Measurements from ENCODE around the gene PORCN. TPM values are rescaled to one million over a fixed set of nuclear protein-coding genes. Genes with fewer than 3 reads are reported as not detected.

The PORCN gene
- total RNA-seq, 1 donor from 2014 or later, result 30.3 TPM

DNA sequence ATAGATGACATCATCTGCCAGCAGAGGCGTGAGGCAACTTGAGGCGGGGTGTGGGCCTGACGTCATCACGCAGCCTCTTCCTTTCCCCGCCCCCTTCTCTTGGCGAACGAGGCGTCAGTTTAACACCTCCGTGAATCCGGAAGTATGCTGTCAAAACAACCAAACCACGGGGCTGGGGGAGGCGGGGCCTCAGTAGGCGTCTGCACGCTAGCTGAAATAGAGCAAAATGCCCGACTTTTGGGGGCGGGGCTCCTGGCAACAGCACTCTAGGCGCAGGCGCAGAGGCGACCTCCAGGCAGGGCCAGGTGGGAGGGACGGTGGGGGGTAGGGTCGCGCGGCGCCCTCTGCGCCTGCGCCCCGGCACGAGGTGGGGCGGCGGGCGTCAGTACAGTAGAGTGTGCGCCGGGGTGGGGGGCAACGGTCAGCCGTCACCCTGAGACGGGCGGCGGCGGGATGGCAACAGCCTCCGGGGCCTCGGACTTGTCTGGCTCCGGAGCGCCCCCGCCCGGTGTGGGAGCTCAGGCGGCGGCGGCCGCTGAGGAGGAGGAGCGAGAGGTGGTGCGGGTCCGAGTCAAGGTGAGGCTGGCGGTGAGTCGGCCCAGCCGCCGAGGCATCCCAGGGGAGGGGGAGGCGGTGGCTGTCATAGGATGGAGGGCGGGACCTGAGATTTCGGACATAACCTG lies 30.7 kb downstream of the PORCN start, which contains the start of gene TBC1D25:
TBC1D25 (plus strand) TSS at position 370 of the 683 bp plus-strand sequence; CDS start at position 454, 84 bp downstream.
- H3K9me3 Mint-ChIP-seq (ENCODE audit: unreplicated experiment), result no peaks in the 10 kb centered on the region
- Histone ChIP-seq H2AFZ (ENCODE audit: low read depth, low read length) (peak within 1 kb of the TSS; percentile 60), H3K27me3 (ENCODE audit: insufficient read depth, low read length) (no peaks in the 10 kb centered on the region), H3K4me2 (ENCODE audit: low read length) (peak within 1 kb of the TSS; percentile 86), H3K79me2 (ENCODE audit: insufficient read depth, low read length) (peaks cover 22% of the 10 kb centered on the region), H3K9me3 (ENCODE audit: insufficient read depth, low read depth, low read length) (no peaks in the 10 kb centered on the region), H3K9ac (ENCODE audit: low read length) (peak within 1 kb of the TSS; percentile 90), H3K4me1 (ENCODE audit: insufficient read depth, low read length) (peaks cover 6% of the 10 kb centered on the region), H4K20me1 (ENCODE audit: insufficient read depth, low read length) (peaks cover 6% of the 10 kb centered on the region), H3K4me3 (ENCODE audit: insufficient read depth, low read depth, low read length) (peak within 1 kb of the TSS; percentile 71), H3K27ac (ENCODE audit: low read depth, low read length) (peak within 1 kb of the TSS; percentile 73), H3K36me3 (ENCODE audit: insufficient read depth, low read length) (no peaks in the 10 kb centered on the region)
- no peaks in the 10 kb centered on the region for H3K36me3 Mint-ChIP-seq (ENCODE audit: low read depth, unreplicated experiment)
- TF ChIP-seq, protein P1, sequence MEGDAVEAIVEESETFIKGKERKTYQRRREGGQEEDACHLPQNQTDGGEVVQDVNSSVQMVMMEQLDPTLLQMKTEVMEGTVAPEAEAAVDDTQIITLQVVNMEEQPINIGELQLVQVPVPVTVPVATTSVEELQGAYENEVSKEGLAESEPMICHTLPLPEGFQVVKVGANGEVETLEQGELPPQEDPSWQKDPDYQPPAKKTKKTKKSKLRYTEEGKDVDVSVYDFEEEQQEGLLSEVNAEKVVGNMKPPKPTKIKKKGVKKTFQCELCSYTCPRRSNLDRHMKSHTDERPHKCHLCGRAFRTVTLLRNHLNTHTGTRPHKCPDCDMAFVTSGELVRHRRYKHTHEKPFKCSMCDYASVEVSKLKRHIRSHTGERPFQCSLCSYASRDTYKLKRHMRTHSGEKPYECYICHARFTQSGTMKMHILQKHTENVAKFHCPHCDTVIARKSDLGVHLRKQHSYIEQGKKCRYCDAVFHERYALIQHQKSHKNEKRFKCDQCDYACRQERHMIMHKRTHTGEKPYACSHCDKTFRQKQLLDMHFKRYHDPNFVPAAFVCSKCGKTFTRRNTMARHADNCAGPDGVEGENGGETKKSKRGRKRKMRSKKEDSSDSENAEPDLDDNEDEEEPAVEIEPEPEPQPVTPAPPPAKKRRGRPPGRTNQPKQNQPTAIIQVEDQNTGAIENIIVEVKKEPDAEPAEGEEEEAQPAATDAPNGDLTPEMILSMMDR (IDR thresholded peaks at IDR 0.05; ENCODE audit: insufficient read depth, low read depth, low read length), result no peak
- TF ChIP-seq EZH2 (IDR thresholded peaks at IDR 0.05; ENCODE audit: insufficient read depth, low read length), result no peak
- H3K27me3 Mint-ChIP-seq (ENCODE audit: low read depth, unreplicated experiment), result no peaks in the 10 kb centered on the region
- H3K4me1 Mint-ChIP-seq (ENCODE audit: low read depth, unreplicated experiment), result peaks cover 8% of the 10 kb centered on the region
- H3K27ac Mint-ChIP-seq (ENCODE audit: unreplicated experiment), result peak within 1 kb of the TSS; percentile 87
- H3K4me3 Mint-ChIP-seq (ENCODE audit: unreplicated experiment), result peak within 1 kb of the TSS; percentile 93
- FAIRE-seq (peak; percentile 37), DNase-seq (ENCODE audit: low read depth) (peak; percentile 92)

DNA sequence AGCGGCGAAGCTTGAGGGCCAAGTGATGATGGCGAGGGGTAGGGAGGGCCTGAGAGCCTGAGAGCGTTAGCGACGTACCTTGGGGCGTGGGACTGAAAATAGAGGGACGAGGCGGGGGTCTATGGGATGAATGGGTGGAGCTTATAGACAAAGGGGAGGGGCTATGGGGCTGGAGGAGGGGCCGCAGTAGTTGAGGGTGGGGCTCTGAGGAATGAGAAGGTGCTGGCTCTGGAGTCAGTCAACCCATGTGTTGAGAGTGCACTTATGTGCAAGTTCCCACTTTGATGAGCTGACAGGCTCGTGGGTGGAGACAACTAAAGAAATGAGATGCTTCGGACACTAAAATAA lies 31.2 kb downstream of the PORCN start:
- DNase-seq (ENCODE audit: low read depth) (no peak), FAIRE-seq (no peak)
- Histone ChIP-seq H3K9ac (ENCODE audit: low read length) (peak overlapping the region; percentile 90), H3K9me3 (ENCODE audit: insufficient read depth, low read depth, low read length) (no peaks in the 10 kb centered on the region), H3K4me1 (ENCODE audit: insufficient read depth, low read length) (peaks cover 6% of the 10 kb centered on the region), H3K4me3 (ENCODE audit: insufficient read depth, low read depth, low read length) (peak overlapping the region; percentile 71), H2AFZ (ENCODE audit: low read depth, low read length) (peak overlapping the region; percentile 60), H3K4me2 (ENCODE audit: low read length) (peak overlapping the region; percentile 86), H3K27ac (ENCODE audit: low read depth, low read length) (peak overlapping the region; percentile 73), H3K79me2 (ENCODE audit: insufficient read depth, low read length) (peaks cover 22% of the 10 kb centered on the region), H4K20me1 (ENCODE audit: insufficient read depth, low read length) (peaks cover 6% of the 10 kb centered on the region), H3K36me3 (ENCODE audit: insufficient read depth, low read length) (no peaks in the 10 kb centered on the region), H3K27me3 (ENCODE audit: insufficient read depth, low read length) (no peaks in the 10 kb centered on the region)
- no peaks in the 10 kb centered on the region for H3K9me3 Mint-ChIP-seq (ENCODE audit: unreplicated experiment)
- TF ChIP-seq, protein P1 (IDR thresholded peaks at IDR 0.05; ENCODE audit: insufficient read depth, low read depth, low read length), result no peak
- no peak for TF ChIP-seq EZH2 (IDR thresholded peaks at IDR 0.05; ENCODE audit: insufficient read depth, low read length)
- no peaks in the 10 kb centered on the region for H3K36me3 Mint-ChIP-seq (ENCODE audit: low read depth, unreplicated experiment)
- H3K27me3 Mint-ChIP-seq (ENCODE audit: low read depth, unreplicated experiment), result no peaks in the 10 kb centered on the region
- peak overlapping the region; percentile 93 for H3K4me3 Mint-ChIP-seq (ENCODE audit: unreplicated experiment)
- peaks cover 8% of the 10 kb centered on the region for H3K4me1 Mint-ChIP-seq (ENCODE audit: low read depth, unreplicated experiment)
- H3K27ac Mint-ChIP-seq (ENCODE audit: unreplicated experiment), result peak overlapping the region; percentile 6

DNA sequence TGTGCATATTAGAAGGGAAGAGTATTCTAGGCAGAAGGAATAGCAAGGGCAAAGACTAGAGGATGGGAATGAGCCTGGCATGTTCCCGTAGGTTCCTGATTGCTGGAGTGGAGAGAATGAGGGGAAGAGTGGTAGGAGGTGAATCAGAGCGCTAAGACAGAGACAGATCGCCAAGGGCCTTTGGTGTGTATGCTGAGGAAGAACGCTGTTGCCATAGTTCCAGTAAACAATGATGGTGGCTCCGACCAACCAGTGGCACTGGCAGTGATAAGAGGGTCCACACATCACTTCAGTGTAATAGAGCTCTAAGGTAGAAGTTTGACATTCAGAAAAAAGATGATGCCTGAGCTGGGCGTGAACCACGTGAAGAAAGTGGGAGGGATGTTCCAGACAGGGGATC lies 31.7 kb downstream of the PORCN start:
- no peak for FAIRE-seq
- peaks cover 6% of the 10 kb centered on the region for H4K20me1 ChIP-seq (ENCODE audit: insufficient read depth, low read length)
- peak overlapping the region; percentile 87 for H3K27ac Mint-ChIP-seq (ENCODE audit: unreplicated experiment)

More for the DNA sequence above, 31.7 kb downstream of the PORCN start:
- Mint-ChIP-seq H3K4me3 (ENCODE audit: unreplicated experiment) (peak overlapping the region; percentile 93), H3K36me3 (ENCODE audit: low read depth, unreplicated experiment) (no peaks in the 10 kb centered on the region), H3K9me3 (ENCODE audit: unreplicated experiment) (no peaks in the 10 kb centered on the region), H3K27me3 (ENCODE audit: low read depth, unreplicated experiment) (no peaks in the 10 kb centered on the region), H3K4me1 (ENCODE audit: low read depth, unreplicated experiment) (peaks cover 8% of the 10 kb centered on the region)
- Histone ChIP-seq H3K79me2 (ENCODE audit: insufficient read depth, low read length) (peaks cover 22% of the 10 kb centered on the region), H3K4me1 (ENCODE audit: insufficient read depth, low read length) (peaks cover 6% of the 10 kb centered on the region), H3K4me2 (ENCODE audit: low read length) (peak overlapping the region; percentile 86), H3K27ac (ENCODE audit: low read depth, low read length) (no peak overlapping the region), H3K9me3 (ENCODE audit: insufficient read depth, low read depth, low read length) (no peaks in the 10 kb centered on the region), H3K4me3 (ENCODE audit: insufficient read depth, low read depth, low read length) (peak overlapping the region; percentile 71), H3K27me3 (ENCODE audit: insufficient read depth, low read length) (no peaks in the 10 kb centered on the region), H2AFZ (ENCODE audit: low read depth, low read length) (no peak overlapping the region), H3K9ac (ENCODE audit: low read length) (peak overlapping the region; percentile 90), H3K36me3 (ENCODE audit: insufficient read depth, low read length) (no peaks in the 10 kb centered on the region)
- TF ChIP-seq EZH2 (IDR thresholded peaks at IDR 0.05; ENCODE audit: insufficient read depth, low read length), result no peak
- TF ChIP-seq, protein P1 (IDR thresholded peaks at IDR 0.05; ENCODE audit: insufficient read depth, low read depth, low read length), result no peak
- DNase-seq (ENCODE audit: low read depth), result no peak
